Suprapubic skin (tissue), 4 donors: ENCODE measurements around the gene TTR. TPM values are rescaled to one million over a fixed set of nuclear protein-coding genes. Genes with fewer than 3 reads are reported as not detected.

Experiments
- DNase-seq, 2 donors: peaks; one replicate each; pipeline ENCODE4 v3.0.0-alpha.2; 2019; ENCODE audit warnings: low spot score in 2 of 2
- H3K27ac ChIP-seq: fragments of 200-600 bp; sonication (generic); one replicate; pipeline ENCODE4 v1.5.1; 2019
- H3K27me3 ChIP-seq: fragments of 200-600 bp; sonication (generic); one replicate; pipeline ENCODE4 v1.5.1; 2019
- H3K36me3 ChIP-seq: fragments of 200-600 bp; sonication (generic); one replicate; pipeline ENCODE4 v1.5.1; 2019
- H3K4me1 ChIP-seq: fragments of 200-600 bp; sonication (generic); one replicate; pipeline ENCODE4 v1.5.1; 2019
- H3K4me3 ChIP-seq: fragments of 200-600 bp; sonication (generic); one replicate; pipeline ENCODE4 v1.5.1; 2019; ENCODE audit warnings: mild to moderate bottlenecking
- H3K9me3 ChIP-seq: fragments of 200-600 bp; sonication (generic); one replicate; pipeline ENCODE4 v1.5.1; 2019
- CTCF ChIP-seq, 2 donors: fragments of 200-600 bp in 1 of 2; fragments of 450-650 bp in 1 of 2; sonication (generic) in 1 of 2; IDR thresholded peaks; one replicate each; pipeline ENCODE4 v1.5.1; 2016 to 2019; ENCODE audit warnings: antibody characterized with exemption in 2 of 2, mild to moderate bottlenecking in 1 of 2, moderate library complexity in 1 of 2
- EP300 ChIP-seq: sonication (generic); formaldehyde crosslinking; IDR thresholded peaks from one replicate; pipeline ENCODE4 v1.6.1; 2017; ENCODE audit warnings: antibody characterized with exemption
- POLR2A ChIP-seq, 2 donors: fragments of 450-650 bp; IDR thresholded peaks; one replicate each; pipeline ENCODE4 v1.6.1; 2017; ENCODE audit warnings: antibody characterized with exemption in 2 of 2, mild to moderate bottlenecking in 2 of 2, moderate library complexity in 2 of 2
- POLR2AphosphoS5 ChIP-seq, 3 donors: sonication (generic); formaldehyde crosslinking; IDR thresholded peaks; one replicate each; pipeline ENCODE4 v1.6.1; 2017; ENCODE audit warnings: antibody characterized with exemption in 3 of 3
- WGBS: methylation state at CpG from one replicate; pipeline ENCODE4 v1.1.5; 2018; 5-methylcytosine and 5-hydroxymethylcytosine counted together
- total RNA-seq, 4 donors: library from RNA; depleted of rRNA; stranded (reverse); fragments of >200 nt; gene quantifications; one replicate each; pipeline ENCODE4 v1.1.0, GENCODE V29; 2016

The TTR gene
- total RNA-seq, 4 donors from 2014 or later, result not detected

- TF ChIP-seq POLR2AphosphoS5 (IDR thresholded peaks at IDR 0.05) (no peak), EP300 (no peak), CTCF (IDR thresholded peaks at IDR 0.05) (no peak), POLR2A (IDR thresholded peaks at IDR 0.05) (no peak)
- DNase-seq, result no peak
- H3K27ac ChIP-seq, result no peak overlapping the region
- no peak overlapping the region for H3K4me3 ChIP-seq
- peaks cover under 1% of the 10 kb centered on the region for H3K4me1 ChIP-seq
- 92% methylated on average over 5 of the region's 5 CpGs for WGBS
- H3K9me3 ChIP-seq, result no peaks in the 10 kb centered on the region
- no peaks in the 10 kb centered on the region for H3K27me3 ChIP-seq
- H3K36me3 ChIP-seq, result no peaks in the 10 kb centered on the region
These were observed 5.7 kb upstream of the TTR start for GRCh38 chr18:31585991-31586390.

GRCh38 chr18:31586616-31587015, 5.1 kb upstream of the TTR start:
- Histone ChIP-seq H3K4me1 (peaks cover 2% of the 10 kb centered on the region), H3K27ac (no peak overlapping the region), H3K27me3 (no peaks in the 10 kb centered on the region), H3K9me3 (no peaks in the 10 kb centered on the region), H3K36me3 (no peaks in the 10 kb centered on the region), H3K4me3 (no peak overlapping the region)
- 85% methylated on average over 5 of the region's 5 CpGs for WGBS
- TF ChIP-seq CTCF (IDR thresholded peaks at IDR 0.05) (no peak), POLR2AphosphoS5 (IDR thresholded peaks at IDR 0.05) (no peak), POLR2A (IDR thresholded peaks at IDR 0.05) (no peak), EP300 (no peak)
- no peak for DNase-seq

GRCh38 chr18:31587529-31587928, 4.1 kb upstream of the TTR start:
- no peak overlapping the region for H3K27ac ChIP-seq
- no peak for TF ChIP-seq POLR2A (IDR thresholded peaks at IDR 0.05)
- no peak for TF ChIP-seq POLR2AphosphoS5 (IDR thresholded peaks at IDR 0.05)
- no peak for TF ChIP-seq CTCF (IDR thresholded peaks at IDR 0.05)
- TF ChIP-seq EP300, result no peak
- H3K27me3 ChIP-seq, result no peaks in the 10 kb centered on the region
- DNase-seq, result no peak
- H3K36me3 ChIP-seq, result no peaks in the 10 kb centered on the region
- H3K9me3 ChIP-seq, result no peaks in the 10 kb centered on the region
- no peak overlapping the region for H3K4me3 ChIP-seq
- 92% methylated on average over 4 of the region's 4 CpGs for WGBS
- H3K4me1 ChIP-seq, result peaks cover 2% of the 10 kb centered on the region

- Histone ChIP-seq H3K9me3 (no peaks in the 10 kb centered on the region), H3K27ac (no peak overlapping the region), H3K27me3 (no peaks in the 10 kb centered on the region), H3K36me3 (no peaks in the 10 kb centered on the region), H3K4me3 (no peak overlapping the region), H3K4me1 (peaks cover 2% of the 10 kb centered on the region)
- no peak for TF ChIP-seq CTCF (IDR thresholded peaks at IDR 0.05)
- no peak for TF ChIP-seq POLR2AphosphoS5 (IDR thresholded peaks at IDR 0.05)
- no peak for TF ChIP-seq POLR2A (IDR thresholded peaks at IDR 0.05)
- no peak for TF ChIP-seq EP300
- DNase-seq, result no peak
- WGBS, result 67% methylated on average over 8 of the region's 8 CpGs
These were observed 1.1 kb upstream of the TTR start for GRCh38 chr18:31590570-31590969.

GRCh38 chr18:31591113-31591512, 564 bp upstream of the TTR start:
- TF ChIP-seq POLR2AphosphoS5 (IDR thresholded peaks at IDR 0.05) (no peak), CTCF (IDR thresholded peaks at IDR 0.05) (no peak), EP300 (no peak), POLR2A (IDR thresholded peaks at IDR 0.05) (no peak)
- no peak overlapping the region for H3K4me3 ChIP-seq
- no peak for DNase-seq
- no peaks in the 10 kb centered on the region for H3K36me3 ChIP-seq
- H3K4me1 ChIP-seq, result peaks cover 2% of the 10 kb centered on the region
- no peaks in the 10 kb centered on the region for H3K27me3 ChIP-seq
- 53% methylated on average over 2 of the region's 2 CpGs for WGBS
- H3K27ac ChIP-seq, result no peak overlapping the region
- H3K9me3 ChIP-seq, result no peaks in the 10 kb centered on the region
